Keratinocyte (primary cell): Measurements from ENCODE around the gene ABR. TPM values are rescaled to one million over a fixed set of nuclear protein-coding genes. Genes with fewer than 3 reads are reported as not detected.

Experiments
- DNase-seq: peaks from one replicate; pipeline ENCODE4 v3.0.0-alpha.2; 2011; ENCODE audit warnings: low read depth, missing footprints, low spot score
- FAIRE-seq: peaks from 2 replicates; lab custom pipeline; 2011; peaks lifted over from hg19 to GRCh38; lab: Jason Lieb, UNC
- H2AFZ ChIP-seq: 2 replicates; pipeline ENCODE4 v1.6.0; 2012; ENCODE audit warnings: low read length, control low read depth, inconsistent platforms; ENCODE audit not compliant: control insufficient read depth
- H3K27ac ChIP-seq: 2 replicates; pipeline ENCODE4 v1.5.1; 2011; ENCODE audit warnings: low read length; ENCODE audit not compliant: control insufficient read depth, insufficient read depth
- H3K27me3 ChIP-seq: 3 replicates; pipeline ENCODE4 v1.6.0; 2011; ENCODE audit warnings: low read length; ENCODE audit not compliant: control insufficient read depth, insufficient read depth; ENCODE audit errors: extremely low read depth
- H3K36me3 ChIP-seq, 2 experiments: 2 replicates in 1 of 2; 3 replicates in 1 of 2; pipeline ENCODE4 v1.5.1; 2011; ENCODE audit warnings: low read length in 2 of 2, mild to moderate bottlenecking in 1 of 2; ENCODE audit not compliant: control insufficient read depth in 2 of 2, insufficient read depth in 2 of 2; ENCODE audit errors: extremely low read depth in 1 of 2
- H3K4me1 ChIP-seq: 3 replicates; pipeline ENCODE4 v1.5.1; 2011; ENCODE audit warnings: low read length; ENCODE audit not compliant: control insufficient read depth, insufficient read depth; ENCODE audit errors: extremely low read depth
- H3K4me2 ChIP-seq: 3 replicates; pipeline ENCODE4 v1.6.0; 2011; ENCODE audit warnings: low read depth, low read length; ENCODE audit not compliant: control insufficient read depth, insufficient read depth; ENCODE audit errors: extremely low read depth
- H3K4me3 ChIP-seq, 3 experiments: fragments of 200-600 bp in 1 of 3; sonication (generic) in 1 of 3; 2 replicates in 2 of 3; 3 replicates in 1 of 3; pipeline ENCODE4 v1.5.1; 2011 to 2016; ENCODE audit warnings: low read length in 3 of 3, mild to moderate bottlenecking in 3 of 3, control low read depth in 2 of 3, inconsistent platforms in 1 of 3, low read depth in 1 of 3, mixed read lengths in 1 of 3, mixed run types in 1 of 3, moderate library complexity in 1 of 3; ENCODE audit not compliant: control insufficient read depth in 2 of 3, insufficient read depth in 2 of 3; ENCODE audit errors: extremely low read depth in 1 of 3
- H3K79me2 ChIP-seq: 2 replicates; pipeline ENCODE4 v1.6.0; 2012; ENCODE audit warnings: low read length; ENCODE audit not compliant: control insufficient read depth, insufficient read depth
- H3K9ac ChIP-seq: 3 replicates; pipeline ENCODE4 v1.6.0; 2011; ENCODE audit warnings: low read length; ENCODE audit not compliant: control insufficient read depth, insufficient read depth; ENCODE audit errors: extremely low read depth
- H3K9me1 ChIP-seq: 3 replicates; pipeline ENCODE4 v1.6.0; 2011; ENCODE audit warnings: low read length; ENCODE audit not compliant: control insufficient read depth, insufficient read depth; ENCODE audit errors: extremely low read depth
- H3K9me3 ChIP-seq: 2 replicates; pipeline ENCODE4 v1.5.1; 2012; ENCODE audit warnings: low read depth, low read length; ENCODE audit not compliant: control insufficient read depth
- H4K20me1 ChIP-seq: 3 replicates; pipeline ENCODE4 v1.6.0; 2011; ENCODE audit warnings: low read length; ENCODE audit not compliant: control insufficient read depth, insufficient read depth; ENCODE audit errors: extremely low read depth
- EZH2 ChIP-seq: IDR thresholded peaks from one replicate; pipeline ENCODE4 v1.6.1; 2012; ENCODE audit warnings: inconsistent platforms, mild to moderate bottlenecking, low read length, moderate library complexity
- dilution Hi-C: fragments of 300-500 bp; cut with MboI; formaldehyde crosslinking; loops from one replicate; pipeline ENCODE4 v1.7.0; 2020; ENCODE audit warnings: low sequenced_read_pairs; ENCODE audit not compliant: extremely low pct_ligation_motif_present
- polyA plus RNA-seq, 5 experiments: library from polyadenylated mRNA; depleted of rRNA in 3 of 5; stranded (reverse) in 3 of 5; stranded (forward) in 1 of 5; unstranded in 1 of 5; fragments of >200 nt; gene quantifications; 1 replicate in 1 of 5; 2 replicates in 3 of 5; 3 replicates in 1 of 5; pipeline versions ENCODE4 v1.2.1 to v1.2.3, GENCODE V29; 2011 to 2012; ENCODE audit warnings: missing spikeins in 2 of 5, low read depth in 1 of 5, low replicate concordance in 1 of 5
- TF ChIP-seq, protein P1 (sequence below), 3 experiments: IDR thresholded peaks in 1 of 3; conservative IDR thresholded peaks in 1 of 3; optimal IDR thresholded peaks in 1 of 3; 2 replicates in 2 of 3; 3 replicates in 1 of 3; pipeline versions ENCODE3 to v1.5.1; 2011; ENCODE audit warnings: low read length in 3 of 3, mild to moderate bottlenecking in 3 of 3, moderate library complexity in 2 of 3, control low read depth in 1 of 3, inconsistent platforms in 1 of 3; ENCODE audit not compliant: insufficient read depth in 2 of 3; ENCODE audit errors: extremely low read depth in 1 of 3

Gene ABR
- polyA plus RNA-seq, 1 donor (not counting 4 experiments of a cell fraction or from before 2014, with no cell fraction given): 17.3 TPM

DNA sequence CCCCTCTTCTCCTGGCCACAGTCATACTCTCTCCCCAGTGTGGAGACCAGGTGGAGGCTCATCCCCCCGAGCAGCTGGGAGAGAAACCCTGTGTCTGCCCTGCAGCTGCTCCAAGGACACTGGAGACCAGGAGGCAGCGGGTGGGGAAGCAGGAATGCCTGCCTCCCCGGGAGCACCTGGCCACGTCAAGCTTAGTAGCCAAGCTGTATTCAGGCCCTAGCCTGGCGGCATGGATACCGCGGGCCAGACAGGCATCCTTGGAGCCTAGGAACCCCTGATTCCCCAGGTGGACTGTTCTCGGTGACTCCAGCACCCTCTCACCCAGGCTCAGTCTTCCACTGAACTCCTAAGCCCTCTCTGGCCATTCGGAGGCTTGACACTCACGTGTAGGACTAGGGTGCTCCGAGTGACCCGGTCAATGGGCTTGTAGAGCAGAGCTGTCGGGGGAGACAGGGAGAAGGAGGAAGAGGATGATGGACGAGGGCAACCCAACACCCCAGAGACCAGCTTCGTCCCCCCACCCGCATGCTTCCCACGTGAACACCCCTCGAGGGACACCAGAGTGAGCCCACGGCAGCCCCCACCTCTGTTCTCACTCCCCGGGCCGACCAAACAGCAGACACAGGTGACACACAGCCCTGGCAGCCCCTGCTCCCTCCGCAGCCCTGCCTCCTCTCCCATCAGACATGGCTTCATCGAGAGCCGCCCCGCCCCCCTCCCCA lies 106.4 kb downstream of the ABR start:
- DNase-seq: no peak
- Histone ChIP-seq H3K4me3 (no peak overlapping the region), H3K79me2 (no peaks in the 10 kb centered on the region), H3K9ac (no peak overlapping the region), H3K9me1 (no peaks in the 10 kb centered on the region), H3K4me1 (no peaks in the 10 kb centered on the region), H3K27me3 (no peaks in the 10 kb centered on the region), H2AFZ (no peak overlapping the region), H3K27ac (no peak overlapping the region), H3K4me2 (no peak overlapping the region), H4K20me1 (no peaks in the 10 kb centered on the region), H3K36me3 (peaks cover 0 to 6% of the 10 kb centered on the region in 2 experiments), H3K9me3 (no peaks in the 10 kb centered on the region)
- dilution Hi-C loops: no loop called here
- FAIRE-seq: no peak
- TF ChIP-seq, protein P1, sequence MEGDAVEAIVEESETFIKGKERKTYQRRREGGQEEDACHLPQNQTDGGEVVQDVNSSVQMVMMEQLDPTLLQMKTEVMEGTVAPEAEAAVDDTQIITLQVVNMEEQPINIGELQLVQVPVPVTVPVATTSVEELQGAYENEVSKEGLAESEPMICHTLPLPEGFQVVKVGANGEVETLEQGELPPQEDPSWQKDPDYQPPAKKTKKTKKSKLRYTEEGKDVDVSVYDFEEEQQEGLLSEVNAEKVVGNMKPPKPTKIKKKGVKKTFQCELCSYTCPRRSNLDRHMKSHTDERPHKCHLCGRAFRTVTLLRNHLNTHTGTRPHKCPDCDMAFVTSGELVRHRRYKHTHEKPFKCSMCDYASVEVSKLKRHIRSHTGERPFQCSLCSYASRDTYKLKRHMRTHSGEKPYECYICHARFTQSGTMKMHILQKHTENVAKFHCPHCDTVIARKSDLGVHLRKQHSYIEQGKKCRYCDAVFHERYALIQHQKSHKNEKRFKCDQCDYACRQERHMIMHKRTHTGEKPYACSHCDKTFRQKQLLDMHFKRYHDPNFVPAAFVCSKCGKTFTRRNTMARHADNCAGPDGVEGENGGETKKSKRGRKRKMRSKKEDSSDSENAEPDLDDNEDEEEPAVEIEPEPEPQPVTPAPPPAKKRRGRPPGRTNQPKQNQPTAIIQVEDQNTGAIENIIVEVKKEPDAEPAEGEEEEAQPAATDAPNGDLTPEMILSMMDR (optimal IDR thresholded peaks at IDR 0.05 in 1 of 3, IDR thresholded peaks at IDR 0.05 in 1 of 3, conservative IDR thresholded peaks at IDR 0.05 in 1 of 3; ENCODE audit: extremely low read depth in 1 of 3, insufficient read depth in 2 of 3, low read length in 3 of 3): no peak
- no peak for TF ChIP-seq EZH2

DNA sequence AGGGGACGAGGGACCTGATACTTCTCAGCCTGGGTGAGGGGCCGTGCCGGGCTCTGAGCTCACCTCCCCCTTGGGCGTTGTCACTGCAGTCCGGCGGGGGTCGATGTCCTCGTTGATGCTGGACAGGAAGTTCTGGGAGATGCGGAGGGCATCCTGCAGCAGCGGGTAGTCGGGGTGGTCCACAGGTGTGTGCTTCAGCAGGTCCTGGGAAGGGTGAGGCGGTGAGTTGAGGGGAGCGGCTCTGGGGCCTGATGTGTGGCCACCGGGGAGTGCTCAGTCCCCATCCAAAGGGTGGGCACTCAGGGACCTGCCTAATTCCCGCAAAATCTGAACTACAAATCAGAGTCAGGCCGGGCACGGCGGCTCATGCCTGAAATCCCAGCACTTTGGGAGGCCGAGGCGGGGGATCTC lies 107.2 kb downstream of the ABR start:
- Histone ChIP-seq H3K9ac (no peak overlapping the region), H3K36me3 (peaks cover 0 to 6% of the 10 kb centered on the region in 2 experiments), H3K9me1 (no peaks in the 10 kb centered on the region), H4K20me1 (no peaks in the 10 kb centered on the region), H3K4me1 (peaks cover under 1% of the 10 kb centered on the region), H3K27me3 (no peaks in the 10 kb centered on the region), H3K4me3 (no peak overlapping the region), H3K79me2 (no peaks in the 10 kb centered on the region), H2AFZ (no peak overlapping the region), H3K9me3 (no peaks in the 10 kb centered on the region), H3K27ac (no peak overlapping the region), H3K4me2 (no peak overlapping the region)
- no peak for TF ChIP-seq EZH2
- TF ChIP-seq, protein P1 (optimal IDR thresholded peaks at IDR 0.05 in 1 of 3, IDR thresholded peaks at IDR 0.05 in 1 of 3, conservative IDR thresholded peaks at IDR 0.05 in 1 of 3; ENCODE audit: extremely low read depth in 1 of 3, insufficient read depth in 2 of 3, low read length in 3 of 3): no peak
- dilution Hi-C loops: no loop called here
- DNase-seq: no peak
- FAIRE-seq: no peak
